Neural cell (in vitro differentiated cells): Measurements from ENCODE around the gene CD248.

Experiments used
- CTCF ChIP-seq: fragments of 450-650 bp; IDR thresholded peaks from 2 replicates; pipeline ENCODE4 v1.5.1; 2014; ENCODE audit warnings: antibody characterized with exemption, mild to moderate bottlenecking, moderate library complexity; ENCODE audit not compliant: poor library complexity, severe bottlenecking
- EP300 ChIP-seq: fragments of 450-650 bp; conservative IDR thresholded peaks from 2 replicates; pipeline ENCODE4 v1.6.1; 2014; ENCODE audit warnings: antibody characterized with exemption, mild to moderate bottlenecking, moderate library complexity; ENCODE audit not compliant: poor library complexity, severe bottlenecking
- EZH2 ChIP-seq: fragments of 200-600, 300-800 bp; shearing (Covaris generic), sonication (generic); IDR thresholded peaks from 2 replicates; pipeline ENCODE4 v1.6.1; 2014; ENCODE audit warnings: antibody characterized with exemption, low read length, borderline replicate concordance, mild to moderate bottlenecking; ENCODE audit not compliant: insufficient read depth, poor library complexity, severe bottlenecking
- POLR2AphosphoS5 ChIP-seq: IDR thresholded peaks from 2 replicates; pipeline ENCODE4 v1.6.1; 2012
- RAD21 ChIP-seq: fragments of 450-650 bp; conservative IDR thresholded peaks from 2 replicates; pipeline ENCODE4 v1.6.1; 2014; ENCODE audit warnings: antibody characterized with exemption, mild to moderate bottlenecking, moderate library complexity

GRCh38 chr11:66315498-66315885, 1.4 kb downstream of the CD248 start:
- no peak for TF ChIP-seq CTCF
- no peak for TF ChIP-seq EZH2
- no peak for TF ChIP-seq RAD21
- no peak for TF ChIP-seq EP300
- no peak for TF ChIP-seq POLR2AphosphoS5
